Fibroblast of pulmonary artery (primary cell): Measurements from ENCODE around the gene CLOCK.
A peak's percentile ranks its signal among the peaks of the same experiment; 100 is the strongest.

Source experiments
- DNase-seq: peaks from one replicate; pipeline ENCODE4 v3.0.0-alpha.2; 2010; ENCODE audit warnings: low read depth
- H3K4me3 ChIP-seq: replicated peaks from 2 replicates; pipeline ENCODE4 v1.5.1; 2011; ENCODE audit warnings: low read depth, mild to moderate bottlenecking, control low read depth, low read length, moderate library complexity
- CTCF ChIP-seq: IDR thresholded peaks from 2 replicates; pipeline ENCODE4 v1.5.1; 2011; ENCODE audit warnings: mild to moderate bottlenecking, control low read depth, low read length, inconsistent platforms; ENCODE audit errors: missing control alignments

The CLOCK gene

GRCh38 chr4:55498051-55498450, 48.7 kb downstream of the CLOCK start:
- no peak for TF ChIP-seq CTCF
- no peak for DNase-seq
- H3K4me3 ChIP-seq = no peak overlapping the region

- H3K4me3 ChIP-seq = no peak overlapping the region
- TF ChIP-seq CTCF = no peak
- peak; percentile 47 for DNase-seq
These were observed 55.2 kb downstream of the CLOCK start for GRCh38 chr4:55491486-55491885.

- no peak overlapping the region for H3K4me3 ChIP-seq
- no peak for DNase-seq
- TF ChIP-seq CTCF = no peak
These were observed 58.0 kb downstream of the CLOCK start for GRCh38 chr4:55488716-55489115.

- DNase-seq = no peak
- TF ChIP-seq CTCF = no peak
- no peak overlapping the region for H3K4me3 ChIP-seq
These were observed 60.9 kb downstream of the CLOCK start for GRCh38 chr4:55485821-55486220.

- TF ChIP-seq CTCF = no peak
- no peak for DNase-seq
- H3K4me3 ChIP-seq = no peak overlapping the region
These were observed 63.4 kb downstream of the CLOCK start for GRCh38 chr4:55483315-55483714.

- no peak for TF ChIP-seq CTCF
- no peak overlapping the region for H3K4me3 ChIP-seq
- DNase-seq = peak; percentile 66
These were observed 71.1 kb downstream of the CLOCK start for GRCh38 chr4:55475394-55476243.

GRCh38 chr4:55469979-55470378, 76.7 kb downstream of the CLOCK start:
- no peak overlapping the region for H3K4me3 ChIP-seq
- DNase-seq = no peak
- no peak for TF ChIP-seq CTCF
